ENCODE measurements around the gene RAD23A. TPM values are rescaled to one million over a fixed set of nuclear protein-coding genes. Genes with fewer than 3 reads are reported as not detected.

Gene RAD23A
- total and polyA plus RNA-seq, 4 donors: 37.6 to 109 (median 93.5) TPM

DNA sequence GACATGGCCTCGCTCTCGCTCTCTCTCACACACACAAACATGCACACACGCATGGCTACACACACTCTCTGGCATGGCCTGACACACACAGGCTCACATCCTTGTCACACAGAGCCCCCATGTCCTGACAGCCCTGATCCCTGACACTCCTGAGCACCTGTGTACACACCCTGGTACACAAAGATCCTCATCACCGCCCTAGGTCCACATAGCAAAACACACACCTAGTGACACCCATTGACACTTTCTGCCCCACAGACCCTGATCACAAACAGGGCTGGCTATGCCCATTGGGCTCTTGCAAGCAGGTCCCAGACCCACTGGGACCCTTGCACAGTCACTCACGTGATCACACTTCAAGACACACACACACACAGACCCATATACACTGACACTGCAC is 45.6 kb downstream of the RAD23A start:
- DNase-seq (ENCODE audit: low read depth in 4 of 6, low spot score in 6 of 6): no peak
- H3K4me3 ChIP-seq (ENCODE audit: low read depth, low read length): no peak overlapping the region
- no peak overlapping the region for H3K27ac ChIP-seq (ENCODE audit: low read depth, low read length)
- no peaks in the 10 kb centered on the region for H3K9me3 ChIP-seq (ENCODE audit: control insufficient read depth, insufficient read depth, low read length)
- no peaks in the 10 kb centered on the region for H3K36me3 ChIP-seq (ENCODE audit: control insufficient read depth, insufficient read depth, low read length)
- 90% methylated on average over 5 of the region's 5 CpGs for WGBS (ENCODE audit: insufficient coverage)
- peaks cover 18% of the 10 kb centered on the region for H3K4me1 ChIP-seq (ENCODE audit: control insufficient read depth, insufficient read depth, low read length)
- no peaks in the 10 kb centered on the region for H3K27me3 ChIP-seq (ENCODE audit: control insufficient read depth, insufficient read depth, low read length)

DNA sequence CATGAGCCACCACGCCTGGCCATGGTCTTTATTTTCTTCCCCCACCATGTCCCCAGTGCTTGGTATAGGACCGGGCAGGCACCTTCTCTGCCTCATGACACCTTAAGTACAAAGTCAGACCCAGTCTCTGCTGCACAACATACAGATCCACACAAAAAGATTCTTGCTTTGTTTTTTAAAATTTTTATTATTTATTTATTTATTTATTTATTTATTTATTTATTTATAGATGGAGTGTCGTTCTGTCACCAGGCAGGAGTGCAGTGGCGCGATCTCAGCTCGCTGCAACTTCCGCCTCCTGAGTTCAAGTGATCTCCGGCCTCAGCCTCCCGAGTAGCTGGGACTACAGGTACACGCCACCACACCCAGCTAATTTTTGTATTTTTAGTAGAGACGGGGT is 47.1 kb downstream of the RAD23A start:
- Histone ChIP-seq H3K36me3 (ENCODE audit: control insufficient read depth, insufficient read depth, low read length) (peaks cover 12% of the 10 kb centered on the region), H3K4me3 (ENCODE audit: low read depth, low read length) (no peak overlapping the region), H3K27ac (ENCODE audit: low read depth, low read length) (no peak overlapping the region), H3K27me3 (ENCODE audit: control insufficient read depth, insufficient read depth, low read length) (peaks cover 3% of the 10 kb centered on the region), H3K4me1 (ENCODE audit: control insufficient read depth, insufficient read depth, low read length) (peaks cover 24% of the 10 kb centered on the region), H3K9me3 (ENCODE audit: control insufficient read depth, insufficient read depth, low read length) (no peaks in the 10 kb centered on the region)
- DNase-seq (ENCODE audit: low read depth in 4 of 6, low spot score in 6 of 6): no peak
- WGBS (ENCODE audit: insufficient coverage): 91% methylated on average over 2 of the region's 11 CpGs

DNA sequence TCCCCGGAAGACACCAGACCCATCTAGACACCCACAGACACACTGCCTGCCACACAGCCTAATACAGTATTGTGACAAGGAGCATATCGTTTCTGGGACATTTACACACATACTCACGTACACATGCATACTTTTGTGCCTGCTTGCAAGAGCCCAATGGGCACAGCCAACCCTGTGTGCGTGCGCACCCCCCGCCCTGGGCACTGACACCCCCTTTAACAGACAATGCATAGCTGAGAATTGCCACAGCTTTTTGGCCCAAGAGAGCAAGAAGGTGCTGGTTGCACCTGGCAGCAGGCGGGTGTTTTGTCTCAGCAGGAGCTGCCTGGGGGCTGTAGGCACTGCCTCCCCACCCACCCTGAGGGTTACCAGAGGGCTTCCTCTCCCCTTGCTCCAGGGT is 47.9 kb downstream of the RAD23A start:
- peaks cover 29% of the 10 kb centered on the region for H3K4me1 ChIP-seq (ENCODE audit: control insufficient read depth, insufficient read depth, low read length)

DNA sequence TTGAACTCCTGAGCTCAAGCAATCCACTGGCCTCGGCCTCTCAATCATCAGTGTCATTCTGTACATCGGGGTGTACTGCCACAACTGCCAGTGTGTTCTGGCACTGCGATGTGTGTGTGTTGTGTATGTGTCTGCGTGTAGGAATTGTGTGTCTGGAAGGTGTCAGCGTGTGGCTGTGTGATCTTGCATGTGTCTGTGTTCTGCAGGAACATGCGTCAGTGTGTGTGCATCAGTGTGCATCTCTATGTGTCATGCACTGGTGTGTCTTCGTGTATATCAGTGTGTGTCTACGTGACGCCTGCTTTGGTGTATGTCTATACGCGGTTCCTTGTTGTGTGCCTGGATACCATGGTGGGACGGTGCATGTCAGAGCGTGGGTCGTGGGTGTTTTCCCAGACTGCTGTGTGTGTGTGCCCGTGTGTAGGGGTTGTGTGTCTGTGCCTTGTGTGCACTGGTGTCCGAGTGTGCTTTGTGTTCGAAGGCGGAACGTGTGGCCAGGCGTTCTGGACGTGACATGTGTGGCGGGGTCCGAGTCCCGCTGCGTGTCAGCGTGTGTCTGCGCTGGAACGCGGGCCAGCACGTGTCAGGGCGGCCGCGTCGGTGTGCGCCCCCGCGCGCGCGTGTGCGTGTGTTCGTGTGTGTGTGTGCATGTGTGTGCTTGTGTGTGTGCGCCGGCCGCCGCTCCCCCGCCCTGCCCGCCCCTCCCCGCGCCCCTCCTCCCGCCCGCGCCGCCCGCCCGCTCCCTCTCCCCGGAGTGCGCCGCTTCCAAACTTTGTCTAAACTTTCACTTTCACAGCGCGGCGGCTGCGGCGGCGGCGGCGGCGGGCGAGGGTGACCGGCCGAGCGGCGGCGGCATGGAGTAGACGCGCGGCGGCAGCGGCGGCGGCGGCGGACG is 49.3 kb downstream of the RAD23A start, which contains the start of gene NFIX:
TSS of gene NFIX (plus strand) at position 775 of the 895 bp plus-strand sequence. CDS start 363 bp downstream, outside the sequence.
- no peaks in the 10 kb centered on the region for H3K9me3 ChIP-seq (ENCODE audit: control insufficient read depth, insufficient read depth, low read length)
- peak in 2 of 6 donors; percentile 74 to 85 for DNase-seq (ENCODE audit: low read depth in 4 of 6, low spot score in 6 of 6)
- 16% methylated on average over 54 of the region's 84 CpGs for WGBS (ENCODE audit: insufficient coverage)
- peaks cover 28% of the 10 kb centered on the region for H3K36me3 ChIP-seq (ENCODE audit: control insufficient read depth, insufficient read depth, low read length)
- peak within 1 kb of the TSS; percentile 74 for H3K4me3 ChIP-seq (ENCODE audit: low read depth, low read length)
- peak within 1 kb of the TSS; percentile 82 for H3K27ac ChIP-seq (ENCODE audit: low read depth, low read length)
- H3K27me3 ChIP-seq (ENCODE audit: control insufficient read depth, insufficient read depth, low read length): peaks cover 3% of the 10 kb centered on the region
- peaks cover 42% of the 10 kb centered on the region for H3K4me1 ChIP-seq (ENCODE audit: control insufficient read depth, insufficient read depth, low read length)

More for the DNA sequence above, 47.9 kb downstream of the RAD23A start:
- H3K27ac ChIP-seq (ENCODE audit: low read depth, low read length): no peak overlapping the region
- H3K27me3 ChIP-seq (ENCODE audit: control insufficient read depth, insufficient read depth, low read length): peaks cover 3% of the 10 kb centered on the region
- no peaks in the 10 kb centered on the region for H3K9me3 ChIP-seq (ENCODE audit: control insufficient read depth, insufficient read depth, low read length)
- H3K36me3 ChIP-seq (ENCODE audit: control insufficient read depth, insufficient read depth, low read length): peaks cover 16% of the 10 kb centered on the region
- 78% methylated on average over 6 of the region's 7 CpGs for WGBS (ENCODE audit: insufficient coverage)
- no peak overlapping the region for H3K4me3 ChIP-seq (ENCODE audit: low read depth, low read length)
- DNase-seq (ENCODE audit: low read depth in 4 of 6, low spot score in 6 of 6): no peak

DNA sequence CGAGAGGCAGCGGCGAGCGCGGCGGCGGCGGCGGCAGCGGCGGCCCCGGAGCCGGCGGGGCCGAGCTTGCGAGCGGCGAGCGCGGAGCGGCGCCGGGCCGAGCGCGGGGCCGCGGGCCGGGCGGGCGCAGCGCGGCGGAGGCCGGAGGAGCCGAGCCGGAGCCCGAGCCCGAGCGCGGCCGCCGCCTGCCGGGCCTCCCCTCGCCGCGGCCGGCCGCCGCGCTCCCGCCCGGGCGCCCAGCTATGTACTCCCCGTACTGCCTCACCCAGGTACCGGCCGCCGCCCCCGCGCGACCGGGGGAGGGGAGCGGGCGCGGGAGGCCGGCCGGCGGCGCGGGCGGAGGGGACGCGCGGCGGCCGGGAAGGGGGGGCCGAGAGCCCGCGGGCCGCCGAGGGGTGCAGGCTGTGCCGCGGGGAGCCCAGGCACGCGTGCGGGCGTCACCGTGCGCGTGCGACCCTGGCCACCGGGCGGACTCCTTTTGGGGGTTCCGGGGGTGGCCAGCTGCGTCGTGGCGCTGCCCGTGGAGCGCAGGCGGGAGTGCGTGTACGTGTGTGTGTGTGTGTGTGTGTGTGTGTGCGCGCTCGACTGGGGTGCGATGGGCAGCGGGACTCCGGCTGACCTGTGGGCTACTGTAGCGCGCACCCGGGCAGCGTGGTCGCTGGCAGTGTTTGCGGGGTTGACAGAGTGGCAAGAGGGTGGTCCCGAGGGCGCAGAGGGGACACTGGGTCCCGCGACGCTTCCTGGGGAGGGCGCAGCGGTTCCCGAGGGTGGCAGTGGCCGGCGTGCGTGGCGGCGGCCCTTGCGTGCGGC is 50.1 kb downstream of the RAD23A start:
- H3K4me1 ChIP-seq (ENCODE audit: control insufficient read depth, insufficient read depth, low read length): peaks cover 51% of the 10 kb centered on the region

DNA sequence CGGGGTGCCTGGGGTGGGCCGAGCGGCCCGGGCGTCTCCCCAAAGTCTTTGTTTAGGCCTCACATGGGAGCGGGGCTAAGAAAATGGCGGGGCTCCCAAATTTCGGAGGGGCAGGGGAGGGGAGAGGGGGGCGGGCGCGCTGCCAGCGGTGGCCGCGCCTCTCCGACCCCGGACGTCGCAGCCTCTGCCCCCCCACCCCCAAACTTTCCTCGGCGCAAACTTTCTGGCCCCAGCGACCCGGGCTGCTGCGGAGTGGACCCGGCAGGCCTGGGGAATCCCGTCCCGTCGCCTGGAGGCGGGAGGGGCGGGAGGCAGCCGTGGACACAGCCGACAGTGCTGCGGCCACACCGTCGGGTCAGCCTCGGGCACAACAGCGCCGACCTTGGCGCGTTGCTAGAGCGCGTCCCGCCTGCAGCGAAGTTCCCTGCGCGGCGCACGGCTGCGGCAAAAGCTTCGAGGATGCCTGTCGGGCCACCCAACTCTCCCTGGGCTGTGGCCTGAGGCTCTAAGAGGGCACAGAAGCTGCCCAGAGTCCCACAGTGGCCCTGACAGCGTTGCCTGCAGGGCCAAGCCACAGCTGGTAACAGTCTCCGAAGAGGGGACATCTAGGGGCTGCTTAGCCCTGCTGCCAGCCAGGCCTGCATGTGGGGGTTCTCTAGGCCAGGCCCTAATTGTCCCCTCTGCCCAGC is 50.9 kb downstream of the RAD23A start:
- DNase-seq (ENCODE audit: low read depth in 4 of 6, low spot score in 6 of 6): peak in 1 of 6 donors; percentile 66
- Histone ChIP-seq H3K27me3 (ENCODE audit: control insufficient read depth, insufficient read depth, low read length) (peaks cover 3% of the 10 kb centered on the region), H3K4me1 (ENCODE audit: control insufficient read depth, insufficient read depth, low read length) (peaks cover 58% of the 10 kb centered on the region), H3K9me3 (ENCODE audit: control insufficient read depth, insufficient read depth, low read length) (no peaks in the 10 kb centered on the region), H3K36me3 (ENCODE audit: control insufficient read depth, insufficient read depth, low read length) (peaks cover 36% of the 10 kb centered on the region), H3K27ac (ENCODE audit: low read depth, low read length) (peak overlapping the region; percentile 82), H3K4me3 (ENCODE audit: low read depth, low read length) (peak overlapping the region; percentile 74)
- 4% methylated on average over 52 of the region's 52 CpGs for WGBS (ENCODE audit: insufficient coverage)

More for the DNA sequence above, 50.1 kb downstream of the RAD23A start:
- peak overlapping the region; percentile 82 for H3K27ac ChIP-seq (ENCODE audit: low read depth, low read length)
- H3K9me3 ChIP-seq (ENCODE audit: control insufficient read depth, insufficient read depth, low read length): no peaks in the 10 kb centered on the region
- DNase-seq (ENCODE audit: low read depth in 4 of 6, low spot score in 6 of 6): peak in 1 of 6 donors; percentile 63
- H3K4me3 ChIP-seq (ENCODE audit: low read depth, low read length): peak overlapping the region; percentile 74
- peaks cover 3% of the 10 kb centered on the region for H3K27me3 ChIP-seq (ENCODE audit: control insufficient read depth, insufficient read depth, low read length)
- under 1% methylated on average over 127 of the region's 129 CpGs for WGBS (ENCODE audit: insufficient coverage)
- H3K36me3 ChIP-seq (ENCODE audit: control insufficient read depth, insufficient read depth, low read length): peaks cover 31% of the 10 kb centered on the region

DNA sequence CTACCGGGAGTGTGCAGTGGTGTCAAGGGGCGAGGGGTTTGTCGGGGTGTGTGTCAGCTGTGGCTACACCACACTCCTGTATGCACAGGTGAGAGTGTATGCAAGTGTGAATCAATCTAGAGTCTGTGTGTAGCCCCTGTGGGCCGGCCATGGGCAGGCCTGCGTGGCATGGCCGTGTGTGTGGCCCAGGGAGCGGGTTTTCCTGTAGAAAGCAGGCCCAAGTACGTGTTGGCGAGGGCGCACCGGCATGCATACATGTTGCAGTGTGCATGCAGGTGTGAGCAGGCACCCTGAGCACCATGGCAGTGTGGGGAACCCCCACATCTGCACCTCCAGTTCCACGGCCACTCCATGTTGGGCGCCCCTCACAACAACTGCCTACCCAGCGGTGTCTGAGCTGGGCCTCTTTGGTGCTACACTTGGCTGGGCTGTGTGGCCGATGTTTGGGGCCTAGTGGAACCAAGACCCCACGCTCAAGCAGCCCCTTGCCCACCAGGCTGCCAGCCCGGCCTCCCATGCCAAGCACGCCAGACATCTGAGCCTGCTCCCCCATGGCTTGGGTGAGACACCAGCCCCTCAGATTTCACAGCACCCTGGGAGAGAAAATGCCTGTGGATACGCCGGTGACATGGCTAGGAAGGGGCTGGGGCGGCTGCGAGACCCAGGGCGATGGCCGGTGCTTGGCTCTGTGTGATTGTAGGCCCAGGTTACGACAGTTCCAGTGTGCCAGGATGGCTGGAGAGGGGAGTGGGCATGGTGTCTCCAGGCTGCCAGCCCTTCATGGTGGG is 51.7 kb downstream of the RAD23A start:
- peak overlapping the region; percentile 74 for H3K4me3 ChIP-seq (ENCODE audit: low read depth, low read length)
- H3K27ac ChIP-seq (ENCODE audit: low read depth, low read length): peak overlapping the region; percentile 82
- WGBS (ENCODE audit: insufficient coverage): 66% methylated on average over 23 of the region's 25 CpGs
- peaks cover 66% of the 10 kb centered on the region for H3K4me1 ChIP-seq (ENCODE audit: control insufficient read depth, insufficient read depth, low read length)
- H3K27me3 ChIP-seq (ENCODE audit: control insufficient read depth, insufficient read depth, low read length): peaks cover 5% of the 10 kb centered on the region
- H3K36me3 ChIP-seq (ENCODE audit: control insufficient read depth, insufficient read depth, low read length): peaks cover 36% of the 10 kb centered on the region
- no peaks in the 10 kb centered on the region for H3K9me3 ChIP-seq (ENCODE audit: control insufficient read depth, insufficient read depth, low read length)
- DNase-seq (ENCODE audit: low read depth in 4 of 6, low spot score in 6 of 6): peak in 1 of 6 donors; percentile 64

DNA sequence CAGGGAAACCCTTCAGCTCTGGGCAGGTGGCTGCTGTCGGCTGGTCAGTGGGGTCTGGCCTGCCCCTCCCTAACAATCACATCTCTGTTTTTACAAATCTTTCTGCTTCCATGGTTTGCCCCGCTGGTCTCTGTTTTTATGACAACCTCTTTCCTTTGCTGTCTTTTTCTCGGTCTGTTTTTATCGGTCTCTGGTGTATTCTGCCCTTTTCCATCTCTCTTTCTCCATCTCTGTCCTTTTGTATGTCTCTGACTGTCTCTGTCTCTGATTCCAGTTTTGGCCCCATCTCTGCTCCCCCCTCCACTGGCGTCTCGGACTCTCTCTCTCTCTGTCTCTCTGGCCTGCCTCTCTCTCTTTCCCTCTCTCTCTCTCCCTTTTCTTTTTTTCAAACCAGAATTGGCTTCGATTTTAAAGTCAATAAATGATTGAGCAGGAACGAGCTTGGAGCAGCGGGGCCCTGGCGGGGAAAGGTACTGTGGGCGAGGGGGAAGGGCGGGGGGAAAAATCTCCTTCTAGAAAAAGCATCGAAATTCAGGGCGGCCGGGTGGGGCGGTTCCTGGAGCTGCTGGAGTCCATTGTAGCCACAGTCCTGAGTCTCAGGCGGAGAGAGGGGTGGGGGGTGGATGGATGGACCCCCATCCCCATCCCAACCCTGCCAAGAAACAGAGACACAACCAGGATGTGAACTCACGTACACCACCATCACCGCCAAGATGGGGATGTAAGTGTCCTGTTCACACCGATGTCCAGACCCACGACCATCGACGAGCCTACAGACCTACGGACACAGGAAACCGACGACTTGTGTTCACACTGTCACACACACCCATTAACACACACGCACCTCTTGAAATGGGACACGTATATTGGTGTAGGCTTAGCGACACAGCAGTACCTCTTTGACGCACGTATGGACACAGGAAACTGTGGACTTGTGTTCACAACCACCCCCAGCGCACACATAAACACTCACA is 52.6 kb downstream of the RAD23A start:
- 58% methylated on average over 23 of the region's 32 CpGs for WGBS (ENCODE audit: insufficient coverage)
- H3K4me1 ChIP-seq (ENCODE audit: control insufficient read depth, insufficient read depth, low read length): peaks cover 75% of the 10 kb centered on the region
- H3K27me3 ChIP-seq (ENCODE audit: control insufficient read depth, insufficient read depth, low read length): peaks cover 5% of the 10 kb centered on the region
- peak overlapping the region; percentile 74 for H3K4me3 ChIP-seq (ENCODE audit: low read depth, low read length)
- peak in 2 of 6 donors; percentile 52 to 84 for DNase-seq (ENCODE audit: low read depth in 4 of 6, low spot score in 6 of 6)
- H3K9me3 ChIP-seq (ENCODE audit: control insufficient read depth, insufficient read depth, low read length): no peaks in the 10 kb centered on the region
- peak overlapping the region; percentile 82 for H3K27ac ChIP-seq (ENCODE audit: low read depth, low read length)
- H3K36me3 ChIP-seq (ENCODE audit: control insufficient read depth, insufficient read depth, low read length): peaks cover 36% of the 10 kb centered on the region
